ENCODE measurements around the gene PRSS50.

DNA sequence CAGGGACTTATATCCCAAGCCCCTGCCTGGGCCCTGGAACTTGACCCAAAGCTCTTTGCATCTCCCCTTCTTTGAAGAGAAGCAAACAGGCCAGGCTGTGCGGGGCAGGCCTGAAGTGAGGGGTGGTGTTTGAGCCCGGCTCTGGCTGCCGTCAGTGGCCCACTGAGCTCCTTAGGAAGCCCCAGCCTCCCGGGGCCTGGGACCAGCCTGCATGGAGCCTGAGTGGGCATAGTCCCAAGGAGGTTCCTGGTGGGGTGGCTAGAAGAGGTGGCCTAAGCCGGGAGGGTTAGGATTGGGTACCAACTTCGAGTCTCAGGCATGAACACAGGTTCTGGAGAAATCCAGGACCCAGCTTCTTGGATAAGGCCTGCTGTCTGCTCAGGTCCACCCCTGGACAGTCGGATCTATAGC, 10.1 kb downstream of the PRSS50 start:
- TF ChIP-seq CTCF (IDR thresholded peaks at IDR 0.05) (no peak), TEAD4 (CRISPR knock-in tag; IDR thresholded peaks at IDR 0.05) (no peak)
